ENCODE measurements around the gene PIGA.

Gene PIGA

GRCh38 chrX:15299941-15300851 is 35.1 kb downstream of the PIGA start:
- Histone ChIP-seq H3K4me1 (ENCODE audit: insufficient read depth, poor library complexity, severe bottlenecking) (no peaks in the 10 kb centered on the region), H3K4me3 (ENCODE audit: severe bottlenecking) (no peak overlapping the region), H3K36me3 (ENCODE audit: low read depth) (no peaks in the 10 kb centered on the region), H3K27me3 (ENCODE audit: insufficient read depth, poor library complexity, severe bottlenecking) (no peaks in the 10 kb centered on the region), H3K9me3 (ENCODE audit: severe bottlenecking) (no peaks in the 10 kb centered on the region), H3K27ac (ENCODE audit: poor library complexity, severe bottlenecking) (no peak overlapping the region)
- no peak for ATAC-seq (ENCODE audit: low read depth)
- TF ChIP-seq CTCF (IDR thresholded peaks at IDR 0.05; ENCODE audit: poor library complexity, severe bottlenecking) = peak; percentile 57
- no peak for DNase-seq (ENCODE audit: low spot score)

GRCh38 chrX:15298780-15299179 is 36.5 kb downstream of the PIGA start:
- ATAC-seq (ENCODE audit: low read depth) = no peak
- no peak for TF ChIP-seq CTCF (IDR thresholded peaks at IDR 0.05; ENCODE audit: poor library complexity, severe bottlenecking)

GRCh38 chrX:15298201-15298600 is 37.1 kb downstream of the PIGA start:
- no peak for TF ChIP-seq CTCF (IDR thresholded peaks at IDR 0.05; ENCODE audit: poor library complexity, severe bottlenecking)
- DNase-seq (ENCODE audit: low spot score) (no peak), ATAC-seq (ENCODE audit: low read depth) (no peak)
- H3K4me3 ChIP-seq (ENCODE audit: severe bottlenecking) = no peak overlapping the region
- H3K27me3 ChIP-seq (ENCODE audit: insufficient read depth, poor library complexity, severe bottlenecking) = no peaks in the 10 kb centered on the region
- no peaks in the 10 kb centered on the region for H3K9me3 ChIP-seq (ENCODE audit: severe bottlenecking)
- no peaks in the 10 kb centered on the region for H3K36me3 ChIP-seq (ENCODE audit: low read depth)
- H3K4me1 ChIP-seq (ENCODE audit: insufficient read depth, poor library complexity, severe bottlenecking) = no peaks in the 10 kb centered on the region
- no peak overlapping the region for H3K27ac ChIP-seq (ENCODE audit: poor library complexity, severe bottlenecking)

More at GRCh38 chrX:15298780-15299179, 36.5 kb downstream of the PIGA start:
- Histone ChIP-seq H3K4me3 (ENCODE audit: severe bottlenecking) (no peak overlapping the region), H3K4me1 (ENCODE audit: insufficient read depth, poor library complexity, severe bottlenecking) (no peaks in the 10 kb centered on the region), H3K9me3 (ENCODE audit: severe bottlenecking) (no peaks in the 10 kb centered on the region), H3K36me3 (ENCODE audit: low read depth) (no peaks in the 10 kb centered on the region), H3K27ac (ENCODE audit: poor library complexity, severe bottlenecking) (no peak overlapping the region), H3K27me3 (ENCODE audit: insufficient read depth, poor library complexity, severe bottlenecking) (no peaks in the 10 kb centered on the region)
- DNase-seq (ENCODE audit: low spot score) = no peak

GRCh38 chrX:15293451-15293850 is 41.9 kb downstream of the PIGA start:
- H3K27me3 ChIP-seq (ENCODE audit: insufficient read depth, poor library complexity, severe bottlenecking) = no peaks in the 10 kb centered on the region
- H3K36me3 ChIP-seq (ENCODE audit: low read depth) = no peaks in the 10 kb centered on the region
- H3K4me1 ChIP-seq (ENCODE audit: insufficient read depth, poor library complexity, severe bottlenecking) = no peaks in the 10 kb centered on the region
- DNase-seq (ENCODE audit: low spot score) = no peak
- no peak for ATAC-seq (ENCODE audit: low read depth)
- H3K27ac ChIP-seq (ENCODE audit: poor library complexity, severe bottlenecking) = no peak overlapping the region
- no peak for TF ChIP-seq CTCF (IDR thresholded peaks at IDR 0.05; ENCODE audit: poor library complexity, severe bottlenecking)
- no peak overlapping the region for H3K4me3 ChIP-seq (ENCODE audit: severe bottlenecking)
- no peaks in the 10 kb centered on the region for H3K9me3 ChIP-seq (ENCODE audit: severe bottlenecking)

GRCh38 chrX:15292861-15293260 is 42.5 kb downstream of the PIGA start:
- ATAC-seq (ENCODE audit: low read depth) (no peak), DNase-seq (ENCODE audit: low spot score) (no peak)
- no peaks in the 10 kb centered on the region for H3K9me3 ChIP-seq (ENCODE audit: severe bottlenecking)
- H3K27ac ChIP-seq (ENCODE audit: poor library complexity, severe bottlenecking) = no peak overlapping the region
- no peak overlapping the region for H3K4me3 ChIP-seq (ENCODE audit: severe bottlenecking)
- no peak for TF ChIP-seq CTCF (IDR thresholded peaks at IDR 0.05; ENCODE audit: poor library complexity, severe bottlenecking)
- no peaks in the 10 kb centered on the region for H3K36me3 ChIP-seq (ENCODE audit: low read depth)
- no peaks in the 10 kb centered on the region for H3K27me3 ChIP-seq (ENCODE audit: insufficient read depth, poor library complexity, severe bottlenecking)
- H3K4me1 ChIP-seq (ENCODE audit: insufficient read depth, poor library complexity, severe bottlenecking) = no peaks in the 10 kb centered on the region
